CD14-positive monocyte (primary cell): ENCODE measurements around the gene TBCCD1. TPM values are rescaled to one million over a fixed set of nuclear protein-coding genes. Genes with fewer than 3 reads are reported as not detected.
A peak's percentile ranks its signal among the peaks of the same experiment; 100 is the strongest.

ENCODE experiments used
- DNase-seq, 3 donors: peaks; one replicate each; pipeline ENCODE4 v3.0.0-alpha.2; 2011 to 2022
- H2AFZ ChIP-seq: 2 replicates; pipeline ENCODE4 v1.6.0; 2012; ENCODE audit warnings: mild to moderate bottlenecking, low read depth, low read length, inconsistent platforms; ENCODE audit not compliant: insufficient read depth, poor library complexity, severe bottlenecking
- H3K27ac ChIP-seq, 2 donors: 1 replicate in 1 of 2; 2 replicates in 1 of 2; pipeline ENCODE4 v1.5.1; 2012 to 2013; ENCODE audit warnings: low read length in 2 of 2, control low read depth in 1 of 2, inconsistent platforms in 1 of 2, low read depth in 1 of 2, mild to moderate bottlenecking in 1 of 2
- H3K27me3 ChIP-seq, 2 donors: one replicate each; pipeline versions ENCODE4 v1.6.0 to v1.6.1; 2011 to 2013; ENCODE audit warnings: low read length in 2 of 2; ENCODE audit not compliant: control insufficient read depth in 2 of 2, insufficient read depth in 2 of 2
- H3K36me3 ChIP-seq, 2 donors: replicated peaks in 1 of 2; 1 replicate in 1 of 2; 2 replicates in 1 of 2; pipeline versions ENCODE4 v1.5.1 to v1.6.1; 2012 to 2013; ENCODE audit warnings: low read length in 2 of 2, control low read depth in 1 of 2, inconsistent platforms in 1 of 2, mild to moderate bottlenecking in 1 of 2; ENCODE audit not compliant: insufficient read depth in 2 of 2, control insufficient read depth in 1 of 2
- H3K4me1 ChIP-seq, 2 donors: 1 replicate in 1 of 2; 2 replicates in 1 of 2; pipeline versions ENCODE4 v1.5.1 to v1.6.1; 2012 to 2013; ENCODE audit warnings: low read length in 2 of 2, control low read depth in 1 of 2, inconsistent platforms in 1 of 2, mild to moderate bottlenecking in 1 of 2, moderate library complexity in 1 of 2; ENCODE audit not compliant: insufficient read depth in 2 of 2, control insufficient read depth in 1 of 2
- H3K4me2 ChIP-seq: replicated peaks from 2 replicates; pipeline ENCODE3; 2012; ENCODE audit warnings: low read length, moderate library complexity, mild to moderate bottlenecking; ENCODE audit not compliant: poor library complexity, severe bottlenecking; ENCODE audit errors: extremely low read depth
- H3K4me3 ChIP-seq, 3 experiments: fragments of 200-600 bp in 1 of 3; sonication (generic) in 1 of 3; replicated peaks in 1 of 3; 1 replicate in 2 of 3; 2 replicates in 1 of 3; pipeline ENCODE4 v1.5.1; 2011 to 2013; ENCODE audit warnings: low read length in 3 of 3, mild to moderate bottlenecking in 3 of 3, control low read depth in 2 of 3, low read depth in 2 of 3, inconsistent platforms in 1 of 3, moderate library complexity in 1 of 3
- H3K79me2 ChIP-seq: 2 replicates; pipeline ENCODE4 v1.6.0; 2012; ENCODE audit warnings: mild to moderate bottlenecking, control low read depth, inconsistent platforms, low read length, moderate library complexity; ENCODE audit not compliant: insufficient read depth
- H3K9ac ChIP-seq: 2 replicates; pipeline ENCODE4 v1.6.0; 2017; ENCODE audit warnings: low read length, mild to moderate bottlenecking; ENCODE audit not compliant: insufficient read depth, poor library complexity, severe bottlenecking
- H3K9me3 ChIP-seq, 2 donors: replicated peaks in 1 of 2; 1 replicate in 1 of 2; 2 replicates in 1 of 2; pipeline versions ENCODE4 v1.5.1 to v1.6.1; 2012 to 2013; ENCODE audit warnings: low read length in 2 of 2, control low read depth in 1 of 2; ENCODE audit not compliant: control insufficient read depth in 1 of 2, insufficient read depth in 1 of 2
- H4K20me1 ChIP-seq: 2 replicates; pipeline ENCODE4 v1.6.0; 2012; ENCODE audit warnings: mild to moderate bottlenecking, low read length, control low read depth, moderate library complexity; ENCODE audit not compliant: insufficient read depth
- H3K27ac Mint-ChIP-seq, 7 donors: one replicate each; pipeline ENCODE4 v1.8.0; 2020; ENCODE audit warnings: mild to moderate bottlenecking in 7 of 7, mixed read lengths in 7 of 7, moderate library complexity in 6 of 7, inconsistent platforms in 2 of 7
- H3K27me3 Mint-ChIP-seq, 3 donors: one replicate each; pipeline ENCODE4 v1.8.0; 2021 to 2022; ENCODE audit warnings: low read depth in 3 of 3, mild to moderate bottlenecking in 3 of 3, mixed read lengths in 3 of 3, moderate library complexity in 3 of 3, inconsistent platforms in 1 of 3
- H3K36me3 Mint-ChIP-seq, 2 donors: one replicate each; pipeline ENCODE4 v1.8.0; 2020; ENCODE audit warnings: mixed read lengths in 2 of 2, inconsistent platforms in 1 of 2, mild to moderate bottlenecking in 1 of 2
- H3K4me1 Mint-ChIP-seq: one replicate; pipeline ENCODE4 v1.8.0; 2020; ENCODE audit warnings: mild to moderate bottlenecking, mixed read lengths
- H3K4me3 Mint-ChIP-seq, 2 donors: one replicate each; pipeline ENCODE4 v1.8.0; 2020; ENCODE audit warnings: mild to moderate bottlenecking in 2 of 2, mixed read lengths in 2 of 2, moderate library complexity in 1 of 2
- H3K9me3 Mint-ChIP-seq, 7 donors: one replicate each; pipeline ENCODE4 v1.8.0; 2020 to 2022; ENCODE audit warnings: mixed read lengths in 7 of 7, mild to moderate bottlenecking in 6 of 7, moderate library complexity in 6 of 7, inconsistent platforms in 2 of 7
- CTCF ChIP-seq: fragments of 200-600 bp; IDR thresholded peaks from one replicate; pipeline ENCODE4 v1.8.0; 2022; ENCODE audit warnings: antibody characterized with exemption, mild to moderate bottlenecking
- whole genome bisulfite sequencing: methylation state at CpG from one replicate; pipeline ENCODE4 v1.1.5; 2013; ENCODE audit warnings: missing lambda C conversion rate; ENCODE audit not compliant: insufficient coverage; 5-methylcytosine and 5-hydroxymethylcytosine counted together
- intact Hi-C, 2 donors: fragments of 100-400 bp; cut with micrococcal nuclease; formaldehyde crosslinking; loops; one replicate each; pipeline versions ENCODE4 v1.15.0 to v1.15.1; 2023
- polyA plus RNA-seq, 3 donors: library from polyadenylated mRNA; depleted of rRNA in 1 of 3; unstranded in 2 of 3; stranded (reverse) in 1 of 3; fragments of 300-500 nt in 2 of 3; fragments of >200 nt in 1 of 3; fragmentation: Illumina TruSeq in 2 of 3; gene quantifications; 1 replicate in 2 of 3; 2 replicates in 1 of 3; pipeline ENCODE4 v1.2.3, GENCODE V29; 2012 to 2021

The TBCCD1 gene
- polyA plus RNA-seq, 3 donors: 9.2 to 9.6 (median 9.6) TPM

- Histone ChIP-seq H3K27me3 (no peaks in the 10 kb centered on the region), H3K4me2 (peak overlapping the region; percentile 99), H4K20me1 (no peaks in the 10 kb centered on the region), H3K9ac (peak overlapping the region; percentile 99), H3K79me2 (peaks cover 59% of the 10 kb centered on the region), H3K9me3 (no peaks in the 10 kb centered on the region), H3K4me3 (peak overlapping the region; percentile 78 to 96 (median 88)), H3K36me3 (peaks cover 34 to 45% of the 10 kb centered on the region in 2 donors), H2AFZ (no peak overlapping the region), H3K27ac (peak overlapping the region in 1 of 2 donors; percentile 94), H3K4me1 (peaks cover 23 to 32% of the 10 kb centered on the region in 2 donors)
- Mint-ChIP-seq H3K27ac (peak overlapping the region; percentile 92 to 99 (median 97)), H3K4me1 (peaks cover 28% of the 10 kb centered on the region), H3K36me3 (peaks cover 36 to 45% of the 10 kb centered on the region in 2 donors), H3K9me3 (no peaks in the 10 kb centered on the region), H3K27me3 (no peaks in the 10 kb centered on the region), H3K4me3 (peak overlapping the region; percentile 96 to 97)
- intact Hi-C loops: loop anchor here in 1 of 2 donors (10.0 kb wide), 1 partner anchor 213 kb away; the partner anchor contains the start of gene EIF4A2
- WGBS: no CpG with 5 or more reads among the region's 2 CpGs
- no peak for TF ChIP-seq CTCF
- peak in 1 of 3 donors; percentile 10 for DNase-seq
These were observed 4.5 kb upstream of the TBCCD1 start for GRCh38 chr3:186571644-186572013.

GRCh38 chr3:186570941-186571643 lies 4.0 kb upstream of the TBCCD1 start:
- H3K4me1 ChIP-seq: peaks cover 29 to 38% of the 10 kb centered on the region in 2 donors
- intact Hi-C loops: loop anchor here in 1 of 2 donors (10.0 kb wide), 1 partner anchor 214 kb away; the partner anchor contains the start of gene EIF4A2
- peaks cover 28 to 39% of the 10 kb centered on the region in 2 donors for H3K36me3 ChIP-seq
- peak overlapping the region; percentile 99 for H3K9ac ChIP-seq
- H3K27me3 ChIP-seq: no peaks in the 10 kb centered on the region
- peak overlapping the region; percentile 96 to 97 for H3K4me3 Mint-ChIP-seq
- DNase-seq: no peak
- H3K9me3 Mint-ChIP-seq: no peaks in the 10 kb centered on the region
- no peaks in the 10 kb centered on the region for H3K9me3 ChIP-seq
- H3K4me3 ChIP-seq: peak overlapping the region; percentile 78 to 96 (median 88)
- no peaks in the 10 kb centered on the region for H4K20me1 ChIP-seq
- peak overlapping the region; percentile 78 for H2AFZ ChIP-seq
- peak overlapping the region; percentile 92 to 99 (median 97) for H3K27ac Mint-ChIP-seq
- no peak for TF ChIP-seq CTCF
- peaks cover 64% of the 10 kb centered on the region for H3K79me2 ChIP-seq
- H3K4me2 ChIP-seq: peak overlapping the region; percentile 99
- peaks cover 33% of the 10 kb centered on the region for H3K4me1 Mint-ChIP-seq
- H3K36me3 Mint-ChIP-seq: peaks cover 32 to 40% of the 10 kb centered on the region in 2 donors
- H3K27me3 Mint-ChIP-seq: no peaks in the 10 kb centered on the region
- peak overlapping the region; percentile 52 to 94 for H3K27ac ChIP-seq
- 4% methylated on average over 21 of the region's 21 CpGs for WGBS
